HL-60/S4 (cell line): Measurements from ENCODE around the gene CNOT9.
"Not testable (repeated sequence)": the region's sequence is repeated elsewhere in the genome, so short reads cannot be mapped to it uniquely, and the experiment has no call there.

ENCODE experiments used
- in situ Hi-C: fragments of 300-500 bp; cut with MboI; formaldehyde crosslinking; loops from 2 replicates; pipeline ENCODE4 v1.14.3; 2022; ENCODE audit warnings: low sequenced_read_pairs

Gene CNOT9, protein sequence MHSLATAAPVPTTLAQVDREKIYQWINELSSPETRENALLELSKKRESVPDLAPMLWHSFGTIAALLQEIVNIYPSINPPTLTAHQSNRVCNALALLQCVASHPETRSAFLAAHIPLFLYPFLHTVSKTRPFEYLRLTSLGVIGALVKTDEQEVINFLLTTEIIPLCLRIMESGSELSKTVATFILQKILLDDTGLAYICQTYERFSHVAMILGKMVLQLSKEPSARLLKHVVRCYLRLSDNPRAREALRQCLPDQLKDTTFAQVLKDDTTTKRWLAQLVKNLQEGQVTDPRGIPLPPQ

DNA sequence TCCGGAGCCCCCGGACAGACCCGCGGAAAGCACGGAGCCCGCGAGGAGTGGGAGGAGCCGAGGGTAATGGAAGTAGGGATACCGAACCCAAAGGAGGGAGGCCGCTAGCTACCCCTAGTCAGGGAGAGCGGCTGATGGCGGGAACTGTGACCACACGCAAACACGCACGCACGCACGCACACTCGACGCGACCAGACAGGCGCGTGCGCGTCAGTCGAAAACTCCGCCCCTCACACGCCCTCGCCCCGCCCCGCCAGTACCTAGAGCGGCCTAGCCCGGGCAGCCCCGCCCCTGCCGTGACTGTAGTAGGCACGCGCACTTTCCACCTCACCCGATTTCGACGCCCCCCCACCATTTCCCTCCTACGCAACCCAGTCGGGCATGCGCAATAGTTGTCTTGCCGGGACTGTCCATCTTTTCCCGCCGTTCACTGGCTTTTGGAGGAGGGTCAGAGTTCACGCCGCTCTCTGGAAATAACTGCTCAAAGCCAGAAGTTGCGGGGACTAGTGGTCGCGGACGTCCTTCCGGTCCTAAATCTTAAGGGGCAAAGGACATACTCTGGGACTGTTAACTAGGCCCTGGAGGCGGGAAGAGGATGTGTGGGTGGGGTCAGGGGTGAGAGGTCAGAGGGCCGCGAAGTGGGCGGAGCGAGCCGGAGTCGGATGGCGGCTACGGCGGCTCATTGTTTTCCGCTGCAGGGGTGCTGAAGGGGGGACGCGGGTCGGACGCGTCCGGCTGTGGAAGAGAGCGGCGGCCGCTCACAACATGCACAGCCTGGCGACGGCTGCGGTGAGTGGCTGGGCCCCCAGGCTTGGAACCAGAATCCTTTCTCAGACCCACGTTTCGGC is at the start of gene CNOT9, which contains the start of gene USP37:
Gene CNOT9 (plus strand): TSS at position 650 of the 848 bp plus-strand sequence. CDS start 116 bp downstream, at position 766.
Gene USP37 (minus strand): TSS at position 162 of the 848 bp plus-strand sequence. CDS start 9,698 bp downstream, outside the sequence.
- in situ Hi-C loops, result no loop called here

DNA sequence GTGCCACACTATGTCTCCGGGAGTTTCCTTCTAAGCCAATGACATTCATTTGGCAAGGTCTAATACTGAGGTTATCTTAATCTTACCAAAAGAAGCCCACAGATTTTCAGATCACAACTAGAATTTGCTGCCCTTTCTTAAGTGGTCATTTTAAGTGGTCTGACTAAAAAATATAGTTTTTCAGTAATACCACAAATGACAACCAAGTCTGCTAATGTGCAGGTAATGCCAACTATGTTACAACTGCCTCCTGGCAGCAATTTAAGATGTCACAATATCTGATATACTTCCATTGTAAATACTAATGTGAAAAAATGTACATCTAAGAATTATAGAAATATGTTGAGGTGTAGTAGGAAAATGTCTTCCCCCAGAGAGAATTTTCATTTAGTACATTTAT is 49.8 kb upstream of the CNOT9 start:
- in situ Hi-C loops, result no loop called here

DNA sequence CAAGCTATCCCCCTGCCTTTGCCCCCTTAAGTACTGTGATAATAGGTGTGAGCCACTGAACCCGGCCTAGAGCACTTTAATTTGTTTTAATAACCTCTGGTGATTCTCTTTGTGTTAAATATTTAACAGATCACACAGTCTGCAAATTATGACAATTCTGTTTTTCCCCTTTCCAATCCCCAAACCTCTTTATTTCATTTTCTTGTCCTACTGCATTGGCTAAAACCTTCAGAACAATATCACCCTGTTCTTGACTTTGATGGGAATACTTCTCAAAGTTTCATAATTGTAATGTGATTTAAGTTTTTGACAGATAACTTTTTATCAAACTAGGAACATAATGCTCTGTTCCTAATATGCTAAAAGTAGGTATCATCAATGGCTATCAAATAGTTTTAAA is 45.0 kb upstream of the CNOT9 start:
- in situ Hi-C loops, result no loop called here

DNA sequence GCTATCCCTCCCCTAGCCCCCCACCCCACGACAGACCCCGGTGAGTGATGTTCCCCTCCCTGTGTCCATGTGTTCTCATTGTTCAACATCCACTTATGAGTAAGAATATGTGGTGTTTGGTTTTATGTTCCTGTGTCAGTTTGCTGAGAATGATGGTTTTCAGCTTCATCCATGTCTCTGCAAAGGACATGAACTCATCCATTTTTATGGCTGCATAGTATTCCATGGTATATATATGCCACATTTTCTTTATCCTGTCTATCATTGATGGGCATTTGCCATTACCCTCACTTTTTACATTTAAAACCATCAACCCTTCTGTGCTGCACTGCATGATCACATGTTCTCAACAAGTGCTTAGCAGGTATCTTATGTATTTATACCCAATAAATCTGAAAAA is 40.2 kb upstream of the CNOT9 start:
- in situ Hi-C loops, result not testable (repeated sequence)

DNA sequence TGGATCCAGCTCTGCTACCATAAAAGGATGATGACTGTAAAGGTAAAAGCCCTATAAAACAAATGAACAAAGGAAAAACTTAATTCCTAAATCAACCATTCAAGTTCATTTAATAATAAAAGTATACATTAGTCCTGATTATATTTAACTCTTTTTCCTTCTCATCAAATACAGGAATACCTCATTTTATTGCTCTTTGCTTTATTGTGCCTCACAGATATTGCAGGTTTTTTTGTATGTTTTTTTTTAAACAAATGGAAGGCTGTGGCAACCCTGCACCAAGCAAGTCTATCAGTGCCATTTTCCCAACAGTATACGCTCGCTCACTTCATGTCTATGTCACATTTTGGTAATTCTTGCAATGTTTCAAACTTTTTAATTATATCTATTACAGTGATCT is 38.6 kb upstream of the CNOT9 start:
- in situ Hi-C loops, result no loop called here

DNA sequence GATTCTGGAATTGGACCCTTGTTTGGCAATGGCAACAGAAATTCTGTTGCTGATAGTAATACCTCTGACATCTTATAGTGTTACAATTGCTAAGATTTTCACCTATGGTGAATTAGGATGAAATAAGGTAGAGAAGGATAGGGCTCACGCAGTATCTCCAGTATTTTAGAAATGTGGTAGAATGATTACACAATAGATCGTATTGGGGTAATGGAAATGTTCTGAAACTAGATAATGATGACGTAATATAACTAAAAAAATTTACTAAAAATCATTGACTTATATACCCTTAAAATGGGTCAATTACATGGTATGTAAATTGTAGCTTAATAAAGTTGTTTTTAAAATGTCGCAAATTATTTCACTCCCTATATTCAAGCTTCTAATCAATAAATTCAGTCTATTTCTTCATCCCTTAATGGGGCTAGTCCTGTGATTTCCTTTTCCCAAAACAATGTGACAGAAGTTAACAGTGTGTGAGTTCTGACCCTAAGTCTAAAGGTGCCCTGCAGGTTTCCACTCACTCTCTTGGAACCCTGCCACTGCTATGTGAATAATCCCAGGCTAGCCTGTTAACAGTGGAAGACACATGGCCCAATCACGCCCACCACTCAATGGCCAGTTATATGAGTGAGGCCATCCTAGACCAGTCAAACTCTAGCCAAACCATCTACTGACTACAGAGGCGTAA is 31.7 kb upstream of the CNOT9 start:
- in situ Hi-C loops, result no loop called here

DNA sequence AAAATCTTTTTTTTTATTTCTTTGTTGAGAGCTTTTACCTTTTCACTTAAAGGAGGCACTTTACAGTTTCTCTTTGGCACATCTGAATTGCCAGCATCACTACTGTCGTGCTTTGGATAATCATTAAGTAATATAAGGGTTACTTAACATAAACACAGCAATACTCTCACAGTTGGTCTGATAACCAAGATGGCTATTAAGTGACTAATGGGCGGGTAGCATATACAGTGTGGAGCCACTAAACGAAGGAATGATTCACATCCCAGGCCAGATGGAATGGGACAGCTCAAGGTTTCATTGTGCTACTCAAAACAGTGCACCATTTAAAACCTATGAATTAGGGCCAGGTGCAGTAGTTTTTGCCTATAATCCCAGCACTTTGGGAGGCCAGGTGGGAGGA is 28.6 kb upstream of the CNOT9 start:
- in situ Hi-C loops, result no loop called here

DNA sequence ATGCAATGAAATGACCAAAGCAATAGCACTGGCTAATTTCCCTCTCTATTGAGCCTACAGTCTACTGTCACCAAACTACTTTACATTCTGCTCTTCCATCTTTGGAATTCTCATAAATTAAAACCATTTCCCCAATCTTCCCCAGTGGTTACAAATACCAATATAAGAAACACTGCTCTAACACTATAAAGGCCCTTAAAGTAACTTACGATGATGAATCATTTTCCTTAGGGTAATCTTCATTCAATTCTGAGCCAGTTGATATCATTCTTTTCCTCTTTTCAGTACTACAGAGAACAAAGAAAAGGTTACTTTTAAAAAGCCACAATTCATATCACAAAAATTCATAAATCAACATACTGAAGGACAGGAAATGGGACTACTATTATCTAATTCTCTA is 22.6 kb upstream of the CNOT9 start:
- in situ Hi-C loops, result no loop called here

DNA sequence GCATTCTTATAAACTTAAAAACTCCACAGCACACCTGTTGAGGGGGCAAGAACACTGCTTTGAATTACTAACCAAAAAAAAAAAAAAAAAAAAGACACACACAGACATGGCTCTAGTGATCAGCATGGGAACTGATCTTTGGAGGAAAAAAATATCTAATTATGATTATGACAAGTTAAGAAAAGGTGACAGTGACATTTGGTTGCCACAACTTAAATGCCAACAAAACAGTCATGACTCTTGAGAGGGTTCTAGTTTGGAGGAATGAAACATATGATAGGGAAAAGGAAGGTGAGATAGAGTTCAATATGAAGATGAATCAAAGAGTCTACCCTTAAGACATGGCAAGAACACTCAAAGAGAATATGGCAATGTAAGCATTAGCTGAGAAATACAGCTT is 21.1 kb upstream of the CNOT9 start:
- in situ Hi-C loops, result no loop called here

DNA sequence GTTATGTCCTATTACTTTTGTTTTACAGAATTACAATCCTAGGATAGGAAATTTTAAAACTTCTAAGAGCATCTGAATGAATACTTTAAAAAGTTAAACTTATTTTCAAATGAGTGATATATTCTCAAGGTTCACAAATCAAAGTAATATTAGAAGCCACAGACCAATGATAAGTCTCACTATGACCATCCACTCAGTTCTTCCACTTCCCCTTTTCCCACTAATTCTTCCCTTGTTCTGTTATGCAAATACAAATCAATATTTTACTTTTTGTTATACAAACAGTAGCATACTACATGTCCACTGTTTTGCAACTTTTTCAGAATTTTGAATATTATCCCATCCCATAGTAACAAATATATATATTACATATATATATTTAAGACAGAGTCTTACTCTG is 20.7 kb upstream of the CNOT9 start:
- in situ Hi-C loops, result no loop called here

DNA sequence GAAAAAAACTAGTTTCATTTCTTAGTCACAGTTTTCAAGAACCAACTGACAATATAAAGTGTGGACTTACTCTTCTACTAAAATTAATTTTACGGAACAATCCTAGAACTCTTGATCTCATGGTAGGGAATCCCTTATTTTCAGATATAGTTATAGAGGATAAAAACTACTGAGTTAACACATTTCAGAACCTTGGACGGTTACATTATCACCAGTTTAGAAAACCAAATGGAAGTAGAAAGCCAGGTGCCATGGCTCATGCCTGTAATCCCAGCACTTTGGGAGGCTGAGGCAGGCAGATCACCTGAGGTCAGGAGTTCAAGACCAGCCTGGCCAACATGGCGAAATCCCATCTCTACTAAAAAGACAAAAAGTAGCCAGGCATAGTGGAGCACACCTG is 14.4 kb upstream of the CNOT9 start:
- in situ Hi-C loops, result not testable (repeated sequence)

DNA sequence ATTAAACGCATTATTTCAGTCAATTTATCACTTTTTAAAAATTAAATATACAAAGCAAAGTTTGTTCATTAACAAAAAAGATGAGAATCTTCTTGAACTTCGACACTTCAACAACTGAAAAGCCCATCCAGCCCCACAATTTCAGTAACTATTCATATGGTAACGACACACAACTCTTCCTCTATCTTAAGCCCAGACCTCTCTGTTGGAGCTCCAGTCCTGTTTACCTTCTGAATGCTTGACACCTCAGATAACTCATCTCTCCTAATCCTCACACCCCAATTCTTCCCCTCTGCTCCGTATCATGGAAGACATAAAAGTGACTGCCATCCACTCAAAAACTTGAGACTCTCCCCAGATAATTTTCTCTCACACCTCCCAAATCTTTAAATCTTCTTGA is 13.1 kb upstream of the CNOT9 start:
- in situ Hi-C loops, result no loop called here

DNA sequence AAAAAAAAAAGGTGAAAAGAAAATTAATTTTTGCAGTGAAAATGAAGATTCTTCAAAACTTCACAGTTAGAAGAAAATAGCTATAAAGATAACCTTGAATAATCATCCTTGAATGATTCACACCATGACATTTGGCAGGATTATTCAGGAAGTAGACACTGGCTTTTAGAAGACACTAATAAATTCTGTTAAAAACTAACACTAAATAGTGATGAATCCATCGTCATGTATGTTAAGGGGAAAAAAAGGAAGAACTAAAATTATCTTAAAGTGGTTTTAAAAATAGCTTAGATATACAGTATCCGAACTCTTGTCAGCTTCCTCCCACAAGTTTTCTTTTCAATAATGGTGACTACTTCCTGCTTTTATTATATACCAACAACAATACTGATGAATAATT is 10.7 kb upstream of the CNOT9 start:
- in situ Hi-C loops, result no loop called here

DNA sequence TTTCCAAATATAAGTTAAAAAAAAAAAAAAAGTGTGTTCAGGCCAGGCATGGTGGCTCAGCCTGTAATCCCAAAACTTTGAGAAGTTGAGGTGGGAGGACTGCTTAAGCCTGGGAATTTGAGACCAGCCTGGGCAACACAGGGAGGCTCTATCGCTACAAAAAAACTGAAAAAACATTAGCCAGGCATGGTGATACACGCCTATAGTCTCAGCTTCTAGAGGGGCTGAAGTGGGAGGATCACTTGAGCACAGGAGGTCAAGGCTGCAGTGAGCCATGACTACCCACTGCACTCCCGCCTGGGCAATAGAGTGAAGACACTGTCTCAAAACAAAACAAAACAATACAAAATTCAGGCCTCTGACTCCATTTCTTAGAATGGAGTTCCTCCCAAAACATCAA is 9.7 kb upstream of the CNOT9 start:
- in situ Hi-C loops, result no loop called here

DNA sequence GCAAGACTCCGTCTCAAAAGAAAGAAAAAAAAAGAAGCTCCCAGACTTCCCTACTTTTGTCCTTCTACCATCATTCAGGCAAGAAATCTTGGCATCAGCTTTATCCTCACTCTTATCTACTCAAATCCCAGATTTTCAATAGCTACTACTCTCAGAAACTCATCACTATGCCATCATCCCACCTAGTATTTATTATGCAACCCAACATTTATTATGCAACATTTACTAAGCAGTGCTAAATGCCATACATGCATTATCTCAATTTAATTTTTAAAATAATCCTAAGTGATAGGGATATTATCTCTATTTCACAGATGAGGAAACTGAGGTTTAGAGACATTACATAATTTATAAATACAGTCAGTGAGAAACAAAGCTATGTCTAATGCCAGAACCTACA is 4.6 kb upstream of the CNOT9 start:
- in situ Hi-C loops, result no loop called here

DNA sequence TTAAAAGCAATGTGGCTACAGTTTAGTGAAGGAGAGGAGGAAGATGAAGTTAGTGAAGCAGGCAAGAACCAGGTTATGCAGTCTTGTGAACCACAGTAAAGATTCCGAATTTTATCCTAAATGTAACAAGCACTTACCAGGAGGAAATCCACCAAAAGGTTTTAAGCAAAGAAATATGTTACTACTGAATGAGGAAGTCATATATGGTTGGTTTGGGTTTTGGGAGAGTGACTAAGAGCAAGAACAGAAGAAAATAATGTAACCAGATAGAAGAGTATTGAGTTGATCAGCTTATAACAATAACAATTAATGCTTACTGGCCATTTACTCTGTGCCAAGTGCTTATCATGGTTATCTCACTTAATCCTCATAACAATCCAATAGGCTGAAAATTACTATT is 2.3 kb upstream of the CNOT9 start:
- in situ Hi-C loops, result no loop called here

DNA sequence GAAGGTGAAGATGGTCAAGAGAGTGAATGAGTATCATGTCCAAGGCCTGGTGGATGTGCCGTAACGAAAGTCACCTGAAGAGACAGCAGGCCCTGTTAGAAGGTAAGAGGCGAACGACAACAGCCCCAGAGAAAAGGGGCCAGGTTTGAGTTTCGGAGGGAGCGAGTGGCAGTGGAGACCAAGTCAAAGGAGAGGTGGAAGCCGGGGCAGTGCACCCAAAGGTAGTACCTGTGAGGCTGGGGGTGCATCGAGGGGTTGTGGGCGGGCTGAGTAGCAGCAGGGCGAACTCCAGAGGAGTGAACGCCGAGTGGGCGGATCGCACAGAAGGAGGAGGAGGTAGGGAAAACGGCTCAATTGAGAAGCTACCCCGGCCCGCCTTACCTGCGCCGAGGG is 846 bp upstream of the CNOT9 start:
- in situ Hi-C loops, result no loop called here

DNA sequence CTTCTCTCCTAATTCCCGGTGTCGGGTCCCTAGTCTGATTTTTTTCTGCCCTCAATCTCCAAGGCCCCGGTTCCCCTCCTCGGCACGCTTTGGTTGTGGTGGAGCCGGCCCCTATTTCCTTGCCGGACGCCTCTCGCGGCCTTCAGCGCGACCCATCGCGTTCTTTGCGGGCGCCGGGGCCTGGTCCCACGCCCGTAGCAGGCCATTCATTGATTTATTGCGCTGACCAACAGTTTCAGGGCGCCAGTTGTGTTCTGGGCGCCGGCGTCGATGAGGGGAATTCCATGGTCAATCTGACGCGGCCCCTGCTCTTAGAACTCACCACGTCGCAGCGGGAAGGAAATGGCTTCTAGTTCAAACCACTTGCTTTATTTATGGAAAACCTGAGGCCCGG is 396 bp downstream of the CNOT9 start:
- in situ Hi-C loops, result no loop called here

DNA sequence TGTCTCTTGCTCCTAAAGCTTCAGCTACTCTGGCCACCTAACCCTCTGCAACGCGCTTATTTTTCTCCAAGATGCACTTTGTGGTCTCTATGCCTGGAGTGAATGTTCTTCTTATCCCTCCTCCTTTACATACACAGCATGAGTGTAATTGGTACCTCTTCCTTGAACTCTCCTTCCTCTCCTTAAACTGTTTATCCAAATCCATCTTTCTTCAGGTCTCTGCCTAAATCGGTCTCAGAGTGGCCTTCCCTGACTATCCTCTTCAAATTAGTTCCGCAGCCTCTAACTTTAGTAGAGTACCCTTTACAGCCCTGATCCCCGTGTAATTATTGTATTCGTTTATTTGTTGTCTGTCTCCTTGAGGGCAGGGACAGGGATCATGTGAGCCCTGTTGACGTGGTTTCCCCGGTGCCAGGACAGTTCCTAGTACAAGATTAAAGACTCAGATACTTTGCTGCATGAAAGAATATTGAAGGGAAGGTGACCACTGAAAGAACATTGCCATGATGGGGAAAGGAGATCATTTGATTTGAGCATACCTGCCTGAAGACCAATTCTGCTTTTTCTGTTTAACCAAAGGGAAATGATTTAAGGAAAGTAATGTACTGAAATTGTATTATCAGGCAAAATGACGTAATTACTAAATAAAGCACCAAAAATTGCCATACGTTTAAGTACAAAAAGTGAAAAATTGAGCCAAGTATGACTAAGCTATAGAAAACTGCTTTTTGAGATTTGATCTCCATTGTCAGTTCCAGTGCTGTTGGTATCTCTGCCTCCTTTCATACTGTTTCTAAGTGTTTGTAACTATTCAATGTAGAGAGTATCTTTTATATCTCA is 1.2 kb downstream of the CNOT9 start:
- in situ Hi-C loops, result no loop called here

DNA sequence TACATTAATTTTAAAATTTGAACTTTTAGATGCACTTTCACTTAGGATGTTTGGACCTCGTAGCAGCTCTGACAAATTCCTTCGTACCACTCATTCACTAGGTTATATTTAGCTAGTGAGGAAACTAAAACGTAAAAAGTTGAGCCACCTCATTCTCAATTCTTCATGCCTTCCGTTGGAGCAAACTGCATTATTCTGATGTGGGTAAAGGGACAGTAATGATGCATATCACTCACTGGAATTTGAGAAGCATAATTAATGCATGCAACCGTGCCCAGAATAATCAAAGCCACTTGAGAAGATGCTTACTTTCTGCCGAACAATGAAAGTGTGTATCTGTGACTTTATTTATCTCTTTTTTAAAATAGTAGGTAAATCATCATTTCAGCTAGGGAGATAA is 2.2 kb downstream of the CNOT9 start:
- in situ Hi-C loops, result no loop called here

DNA sequence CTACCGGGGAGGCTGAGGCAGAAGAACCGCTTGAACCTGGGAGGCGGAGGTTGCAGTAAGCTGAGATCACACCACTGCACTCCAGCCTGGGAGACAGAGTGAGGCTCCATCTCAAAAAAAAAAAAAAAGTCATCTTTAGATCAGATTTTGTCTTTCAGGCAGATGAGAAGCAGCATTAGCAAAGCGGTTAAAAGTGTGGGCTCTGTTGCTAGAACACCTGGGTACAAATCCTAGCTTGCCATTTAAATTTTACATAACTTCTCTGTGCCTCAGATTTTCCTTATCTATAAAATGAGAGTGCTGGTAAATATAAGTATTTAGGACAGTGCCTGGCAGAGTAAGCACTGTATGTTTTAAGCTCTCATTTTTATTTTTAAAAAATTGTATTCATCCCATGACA is 8.2 kb downstream of the CNOT9 start:
- in situ Hi-C loops, result no loop called here
